ENCODE data around the gene MAGEB3.
"Not testable (repeated sequence)": the region's sequence is repeated elsewhere in the genome, so short reads cannot be mapped to it uniquely, and the experiment has no call there.

MAGEB3 gene

GRCh38 chrX:30230395-30230794, at the start of gene MAGEB3:
Gene MAGEB3, plus strand, starts transcription at chrX:30230657. Its CDS starts 5,268 bp downstream, at chrX:30235925.
- no peak for DNase-seq

- DNase-seq: no peak
Measured at GRCh38 chrX:30181353-30181752, 49.1 kb upstream of the MAGEB3 start.

- no peak for DNase-seq
Measured at GRCh38 chrX:30183554-30183953, 46.9 kb upstream of the MAGEB3 start.

- DNase-seq: no peak
Measured at GRCh38 chrX:30190426-30190825, 40.0 kb upstream of the MAGEB3 start.

- not testable (repeated sequence) for DNase-seq
Measured at GRCh38 chrX:30193910-30194309, 36.5 kb upstream of the MAGEB3 start.

GRCh38 chrX:30196322-30196721, 34.1 kb upstream of the MAGEB3 start:
- no peak for DNase-seq

- DNase-seq: no peak
Measured at GRCh38 chrX:30212172-30212571, 18.3 kb upstream of the MAGEB3 start.

- DNase-seq: no peak
Measured at GRCh38 chrX:30215357-30215843, 15.1 kb upstream of the MAGEB3 start, which contains the start of gene MAGEB2. Gene MAGEB2, plus strand, starts transcription at chrX:30215563. Its CDS starts 3,018 bp downstream, at chrX:30218581.

GRCh38 chrX:30217465-30217864, 13.0 kb upstream of the MAGEB3 start:
- DNase-seq: no peak

GRCh38 chrX:30219372-30219771, 11.1 kb upstream of the MAGEB3 start:
- no peak for DNase-seq

GRCh38 chrX:30220661-30221060, 9.8 kb upstream of the MAGEB3 start:
- DNase-seq: no peak

GRCh38 chrX:30224536-30224935, 5.9 kb upstream of the MAGEB3 start:
- DNase-seq: no peak

- no peak for DNase-seq
Measured at GRCh38 chrX:30228526-30228925, 1.9 kb upstream of the MAGEB3 start.

- DNase-seq: no peak
Measured at GRCh38 chrX:30241724-30242415, 11.4 kb downstream of the MAGEB3 start, which contains the start of gene MAGEB4. Gene MAGEB4, plus strand, starts transcription at chrX:30242000. Its CDS starts 136 bp downstream, at chrX:30242136.

GRCh38 chrX:30246769-30247489, 16.5 kb downstream of the MAGEB3 start, which contains the start of gene MAGEB1:
Gene MAGEB1, plus strand, starts transcription at chrX:30247146. Its CDS starts 3,348 bp downstream, at chrX:30250494.
- no peak for DNase-seq

GRCh38 chrX:30248854-30249253, 18.4 kb downstream of the MAGEB3 start:
- DNase-seq: no peak

GRCh38 chrX:30253257-30253656, 22.8 kb downstream of the MAGEB3 start:
- no peak for DNase-seq

GRCh38 chrX:30259927-30260326, 29.5 kb downstream of the MAGEB3 start:
- DNase-seq: no peak

GRCh38 chrX:30261012-30261411, 30.6 kb downstream of the MAGEB3 start:
- DNase-seq: no peak

- DNase-seq: no peak
Measured at GRCh38 chrX:30262763-30263162, 32.3 kb downstream of the MAGEB3 start.

GRCh38 chrX:30270639-30271038, 40.2 kb downstream of the MAGEB3 start:
- DNase-seq: no peak

GRCh38 chrX:30275498-30275897, 45.0 kb downstream of the MAGEB3 start:
- DNase-seq: no peak

- DNase-seq: no peak
Measured at GRCh38 chrX:30278365-30278764, 47.9 kb downstream of the MAGEB3 start.

GRCh38 chrX:30280428-30280827, 50.0 kb downstream of the MAGEB3 start:
- no peak for DNase-seq

Data from KG1 (cell line).